ENCODE results near the gene UNC5B. TPM values are rescaled to one million over a fixed set of nuclear protein-coding genes. Genes with fewer than 3 reads are reported as not detected.

UNC5B gene
- total RNA-seq, 1 donor = 135 TPM

GRCh38 chr10:71260622-71261325 lies 48.4 kb downstream of the UNC5B start:
- no peaks in the 10 kb centered on the region for H3K79me2 ChIP-seq (ENCODE audit: insufficient read depth, low read length)
- DNase-seq (ENCODE audit: insufficient read length, low spot score, missing footprints) = peak; percentile 98
- TF ChIP-seq, protein P1, sequence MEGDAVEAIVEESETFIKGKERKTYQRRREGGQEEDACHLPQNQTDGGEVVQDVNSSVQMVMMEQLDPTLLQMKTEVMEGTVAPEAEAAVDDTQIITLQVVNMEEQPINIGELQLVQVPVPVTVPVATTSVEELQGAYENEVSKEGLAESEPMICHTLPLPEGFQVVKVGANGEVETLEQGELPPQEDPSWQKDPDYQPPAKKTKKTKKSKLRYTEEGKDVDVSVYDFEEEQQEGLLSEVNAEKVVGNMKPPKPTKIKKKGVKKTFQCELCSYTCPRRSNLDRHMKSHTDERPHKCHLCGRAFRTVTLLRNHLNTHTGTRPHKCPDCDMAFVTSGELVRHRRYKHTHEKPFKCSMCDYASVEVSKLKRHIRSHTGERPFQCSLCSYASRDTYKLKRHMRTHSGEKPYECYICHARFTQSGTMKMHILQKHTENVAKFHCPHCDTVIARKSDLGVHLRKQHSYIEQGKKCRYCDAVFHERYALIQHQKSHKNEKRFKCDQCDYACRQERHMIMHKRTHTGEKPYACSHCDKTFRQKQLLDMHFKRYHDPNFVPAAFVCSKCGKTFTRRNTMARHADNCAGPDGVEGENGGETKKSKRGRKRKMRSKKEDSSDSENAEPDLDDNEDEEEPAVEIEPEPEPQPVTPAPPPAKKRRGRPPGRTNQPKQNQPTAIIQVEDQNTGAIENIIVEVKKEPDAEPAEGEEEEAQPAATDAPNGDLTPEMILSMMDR (IDR thresholded peaks at IDR 0.05; ENCODE audit: extremely low read depth, low read depth, low read length) = no peak
- no peaks in the 10 kb centered on the region for H3K9me3 ChIP-seq (ENCODE audit: low read depth, low read length)
- H3K27ac ChIP-seq (ENCODE audit: low read depth, low read length) = peak overlapping the region; percentile 75
- peak overlapping the region; percentile 30 for H2AFZ ChIP-seq (ENCODE audit: low read length)
- peaks cover 43% of the 10 kb centered on the region for H3K4me1 ChIP-seq (ENCODE audit: insufficient read depth, low read length)
- H3K36me3 ChIP-seq (ENCODE audit: insufficient read depth, low read length) = no peaks in the 10 kb centered on the region
- peak overlapping the region; percentile 72 for H3K4me2 ChIP-seq (ENCODE audit: insufficient read depth, low read length)
- no peaks in the 10 kb centered on the region for H3K27me3 ChIP-seq (ENCODE audit: insufficient read depth, low read length)
- H3K4me3 ChIP-seq (ENCODE audit: insufficient read depth, low read length) = peak overlapping the region; percentile 43
- no peaks in the 10 kb centered on the region for H4K20me1 ChIP-seq (ENCODE audit: insufficient read depth, low read length)

GRCh38 chr10:71262027-71262426 lies 49.7 kb downstream of the UNC5B start:
- Histone ChIP-seq H3K9me3 (ENCODE audit: low read depth, low read length) (no peaks in the 10 kb centered on the region), H3K36me3 (ENCODE audit: insufficient read depth, low read length) (no peaks in the 10 kb centered on the region), H2AFZ (ENCODE audit: low read length) (no peak overlapping the region), H3K4me3 (ENCODE audit: insufficient read depth, low read length) (no peak overlapping the region), H3K27ac (ENCODE audit: low read depth, low read length) (no peak overlapping the region), H3K4me1 (ENCODE audit: insufficient read depth, low read length) (peaks cover 50% of the 10 kb centered on the region), H3K4me2 (ENCODE audit: insufficient read depth, low read length) (peak overlapping the region; percentile 37), H4K20me1 (ENCODE audit: insufficient read depth, low read length) (peaks cover 3% of the 10 kb centered on the region), H3K79me2 (ENCODE audit: insufficient read depth, low read length) (no peaks in the 10 kb centered on the region), H3K27me3 (ENCODE audit: insufficient read depth, low read length) (no peaks in the 10 kb centered on the region)
- DNase-seq (ENCODE audit: insufficient read length, low spot score, missing footprints) = peak; percentile 82
- TF ChIP-seq, protein P1 (IDR thresholded peaks at IDR 0.05; ENCODE audit: extremely low read depth, low read depth, low read length) = no peak

GRCh38 chr10:71262817-71263216 lies 50.4 kb downstream of the UNC5B start:
- TF ChIP-seq, protein P1 (IDR thresholded peaks at IDR 0.05; ENCODE audit: extremely low read depth, low read depth, low read length) = no peak
- H3K4me3 ChIP-seq (ENCODE audit: insufficient read depth, low read length) = no peak overlapping the region
- H3K4me2 ChIP-seq (ENCODE audit: insufficient read depth, low read length) = no peak overlapping the region
- no peaks in the 10 kb centered on the region for H3K27me3 ChIP-seq (ENCODE audit: insufficient read depth, low read length)
- no peaks in the 10 kb centered on the region for H3K79me2 ChIP-seq (ENCODE audit: insufficient read depth, low read length)
- no peaks in the 10 kb centered on the region for H3K9me3 ChIP-seq (ENCODE audit: low read depth, low read length)
- H3K36me3 ChIP-seq (ENCODE audit: insufficient read depth, low read length) = no peaks in the 10 kb centered on the region
- peak; percentile 5 for DNase-seq (ENCODE audit: insufficient read length, low spot score, missing footprints)
- H3K4me1 ChIP-seq (ENCODE audit: insufficient read depth, low read length) = peaks cover 50% of the 10 kb centered on the region
- peaks cover 8% of the 10 kb centered on the region for H4K20me1 ChIP-seq (ENCODE audit: insufficient read depth, low read length)
- H3K27ac ChIP-seq (ENCODE audit: low read depth, low read length) = no peak overlapping the region
- no peak overlapping the region for H2AFZ ChIP-seq (ENCODE audit: low read length)

GRCh38 chr10:71263376-71263775 lies 51.0 kb downstream of the UNC5B start:
- Histone ChIP-seq H3K4me3 (ENCODE audit: insufficient read depth, low read length) (no peak overlapping the region), H3K27me3 (ENCODE audit: insufficient read depth, low read length) (no peaks in the 10 kb centered on the region), H3K27ac (ENCODE audit: low read depth, low read length) (no peak overlapping the region), H3K4me1 (ENCODE audit: insufficient read depth, low read length) (peaks cover 53% of the 10 kb centered on the region), H2AFZ (ENCODE audit: low read length) (no peak overlapping the region), H3K79me2 (ENCODE audit: insufficient read depth, low read length) (no peaks in the 10 kb centered on the region), H4K20me1 (ENCODE audit: insufficient read depth, low read length) (peaks cover 13% of the 10 kb centered on the region), H3K4me2 (ENCODE audit: insufficient read depth, low read length) (no peak overlapping the region), H3K36me3 (ENCODE audit: insufficient read depth, low read length) (no peaks in the 10 kb centered on the region), H3K9me3 (ENCODE audit: low read depth, low read length) (no peaks in the 10 kb centered on the region)
- TF ChIP-seq, protein P1 (IDR thresholded peaks at IDR 0.05; ENCODE audit: extremely low read depth, low read depth, low read length) = no peak
- DNase-seq (ENCODE audit: insufficient read length, low spot score, missing footprints) = peak; percentile 55
